Measurements from ENCODE around the gene FNIP1. TPM values are rescaled to one million over a fixed set of nuclear protein-coding genes. Genes with fewer than 3 reads are reported as not detected.
A peak's percentile ranks its signal among the peaks of the same experiment; 100 is the strongest.

Gene FNIP1
- total and polyA plus RNA-seq, 9 of the 15 experiments (the other 6 are each of a cell fraction or from before 2014, with no cell fraction given), result 5.0 to 32.8 (median 18.4) TPM

DNA sequence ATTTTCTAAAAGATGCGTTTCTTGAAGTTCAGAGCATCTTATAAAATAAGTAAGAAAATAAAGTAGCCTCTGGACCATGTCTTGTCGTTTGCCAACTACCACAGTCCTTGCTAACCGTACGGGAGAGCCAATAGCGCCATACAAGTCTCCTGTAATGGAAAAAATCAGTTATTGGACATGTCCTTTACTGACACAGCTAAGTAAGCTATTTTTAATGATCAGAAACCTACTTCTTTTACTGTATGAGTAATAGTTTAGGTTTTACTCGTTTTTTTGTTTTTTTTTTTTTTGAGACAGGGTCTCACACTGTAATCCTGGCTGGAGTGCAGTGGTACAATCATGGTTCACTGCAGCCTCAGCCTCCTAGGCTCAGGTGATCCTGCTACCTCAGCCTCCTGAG is 124.0 kb downstream of the FNIP1 start (continued):
- TF ChIP-seq BACH1 (tag; IDR thresholded peaks at IDR 0.05), result no peak

DNA sequence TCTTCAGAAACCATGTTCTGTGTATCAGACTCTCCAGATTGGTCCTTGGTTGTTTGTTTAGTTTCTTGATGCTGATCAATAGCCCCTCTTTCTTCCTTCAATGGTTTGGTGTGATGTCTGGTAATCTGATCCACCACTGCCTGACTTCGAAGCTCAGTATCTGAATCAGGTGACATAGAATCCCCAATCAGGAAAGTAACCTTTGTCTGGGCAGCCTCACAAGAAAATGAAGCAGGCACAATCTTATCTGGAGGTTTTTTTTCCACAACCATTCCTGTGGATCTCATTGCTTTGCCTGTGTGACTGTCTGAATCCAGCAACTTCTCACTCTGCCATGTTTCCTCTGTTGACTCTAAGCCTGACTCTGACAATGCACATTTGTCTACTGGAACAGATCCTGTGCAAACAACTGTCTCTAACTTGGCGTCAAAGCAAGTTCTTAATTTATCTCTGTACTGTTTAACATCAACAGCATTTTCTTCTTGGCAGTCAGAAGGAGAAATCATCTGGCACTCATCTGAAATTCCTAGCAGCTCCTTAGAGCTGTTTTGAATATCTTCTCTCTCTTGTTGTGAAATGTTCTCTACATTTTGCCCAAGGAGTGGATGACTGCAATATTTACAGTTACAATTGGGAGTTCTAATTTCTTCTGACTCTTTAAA is 124.7 kb downstream of the FNIP1 start:
- H3K4me3 ChIP-seq, result no peak overlapping the region
- DNase-seq (ENCODE audit: extremely low read depth in 1 of 4, low spot score in 3 of 4) (peak in 1 of 4 experiments; percentile 10), ATAC-seq (peak; percentile 69), FAIRE-seq (peak; percentile 23)
- no peak overlapping the region for H3K9ac ChIP-seq (ENCODE audit: insufficient read depth in 1 of 2, low read depth in 2 of 2, low read length in 2 of 2)
- H3K9me3 ChIP-seq (replicated peaks; ENCODE audit: control insufficient read depth, insufficient read depth, low read depth, low read length), result no peaks in the 10 kb centered on the region
- peaks cover 89% of the 10 kb centered on the region for H3K36me3 ChIP-seq (ENCODE audit: control insufficient read depth, insufficient read depth, low read length)
- no peak overlapping the region; the same call in 1 of the 2 replicates for H3K4me2 ChIP-seq (ENCODE audit: insufficient read depth, low read length)
- H3K4me1 ChIP-seq (replicated peaks in 1 of 2; ENCODE audit: control insufficient read depth in 2 of 2, insufficient read depth in 2 of 2, low read length in 2 of 2), result peaks cover 0 to 8% of the 10 kb centered on the region in 2 experiments; a peak in 2 of 5 replicates
- H3K9me1 ChIP-seq (ENCODE audit: control insufficient read depth, insufficient read depth, low read length), result no peaks in the 10 kb centered on the region
- BruUV-seq (replicated peaks), result no TSS peak
- no peaks in the 10 kb centered on the region for H4K20me1 ChIP-seq (replicated peaks; ENCODE audit: control insufficient read depth, insufficient read depth, low read length)
- peak overlapping the region; percentile 59; the same call in 2 of the 3 replicates for H3K27ac ChIP-seq (ENCODE audit: extremely low read depth, low read depth, low read length)
- CTCF ChIA-PET (ENCODE audit: low intra/inter-chr PET ratio), result no interaction called here
- H2AFZ ChIP-seq (ENCODE audit: low read depth, low read length), result no peak overlapping the region
- intact Hi-C loops (cut with micrococcal nuclease), result loop anchor here (10.0 kb wide), 2 partner anchors 123 to 333 kb away; partner anchors contain the start of gene FNIP1
- POLR2A ChIA-PET, result interaction anchor here (1.1 to 1.2 kb wide), 2 partner anchors 36 to 63 kb away, joined by 3 to 4 read pairs; no protein-coding TSS in a partner anchor
- WGBS (ENCODE audit: insufficient coverage, low coverage, missing lambda C conversion rate), result 24% methylated on average over 2 of the region's 2 CpGs
- in situ Hi-C loops (cut with MboI), result no loop called here
- H3K27me3 ChIP-seq (ENCODE audit: control insufficient read depth in 2 of 2, insufficient read depth in 2 of 2, low read length in 2 of 2), result no peaks in the 10 kb centered on the region
- no peaks in the 10 kb centered on the region for H3K79me2 ChIP-seq (ENCODE audit: control insufficient read depth, insufficient read depth, low read length)
- TF ChIP-seq ZBTB17 (CRISPR knock-in tag; IDR thresholded peaks at IDR 0.05), result no peak
- TF ChIP-seq, protein P1, sequence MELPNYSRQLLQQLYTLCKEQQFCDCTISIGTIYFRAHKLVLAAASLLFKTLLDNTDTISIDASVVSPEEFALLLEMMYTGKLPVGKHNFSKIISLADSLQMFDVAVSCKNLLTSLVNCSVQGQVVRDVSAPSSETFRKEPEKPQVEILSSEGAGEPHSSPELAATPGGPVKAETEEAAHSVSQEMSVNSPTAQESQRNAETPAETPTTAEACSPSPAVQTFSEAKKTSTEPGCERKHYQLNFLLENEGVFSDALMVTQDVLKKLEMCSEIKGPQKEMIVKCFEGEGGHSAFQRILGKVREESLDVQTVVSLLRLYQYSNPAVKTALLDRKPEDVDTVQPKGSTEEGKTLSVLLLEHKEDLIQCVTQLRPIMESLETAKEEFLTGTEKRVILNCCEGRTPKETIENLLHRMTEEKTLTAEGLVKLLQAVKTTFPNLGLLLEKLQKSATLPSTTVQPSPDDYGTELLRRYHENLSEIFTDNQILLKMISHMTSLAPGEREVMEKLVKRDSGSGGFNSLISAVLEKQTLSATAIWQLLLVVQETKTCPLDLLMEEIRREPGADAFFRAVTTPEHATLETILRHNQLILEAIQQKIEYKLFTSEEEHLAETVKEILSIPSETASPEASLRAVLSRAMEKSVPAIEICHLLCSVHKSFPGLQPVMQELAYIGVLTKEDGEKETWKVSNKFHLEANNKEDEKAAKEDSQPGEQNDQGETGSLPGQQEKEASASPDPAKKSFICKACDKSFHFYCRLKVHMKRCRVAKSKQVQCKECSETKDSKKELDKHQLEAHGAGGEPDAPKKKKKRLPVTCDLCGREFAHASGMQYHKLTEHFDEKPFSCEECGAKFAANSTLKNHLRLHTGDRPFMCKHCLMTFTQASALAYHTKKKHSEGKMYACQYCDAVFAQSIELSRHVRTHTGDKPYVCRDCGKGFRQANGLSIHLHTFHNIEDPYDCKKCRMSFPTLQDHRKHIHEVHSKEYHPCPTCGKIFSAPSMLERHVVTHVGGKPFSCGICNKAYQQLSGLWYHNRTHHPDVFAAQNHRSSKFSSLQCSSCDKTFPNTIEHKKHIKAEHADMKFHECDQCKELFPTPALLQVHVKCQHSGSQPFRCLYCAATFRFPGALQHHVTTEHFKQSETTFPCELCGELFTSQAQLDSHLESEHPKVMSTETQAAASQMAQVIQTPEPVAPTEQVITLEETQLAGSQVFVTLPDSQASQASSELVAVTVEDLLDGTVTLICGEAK (IDR thresholded peaks at IDR 0.05), result no peak
- TF ChIP-seq, protein P1 (CRISPR knock-in tag; IDR thresholded peaks at IDR 0.05), result no peak
- no peak for TF ChIP-seq NCOA6 (IDR thresholded peaks at IDR 0.05)
- TF ChIP-seq NFXL1 (CRISPR knock-in tag; IDR thresholded peaks at IDR 0.05), result no peak
- no peak for TF ChIP-seq SPI1 (IDR thresholded peaks at IDR 0.05; ENCODE audit: borderline replicate concordance, low read depth, low read length)
- TF ChIP-seq TARDBP (IDR thresholded peaks at IDR 0.05), result no peak
- TF ChIP-seq, protein P2, sequence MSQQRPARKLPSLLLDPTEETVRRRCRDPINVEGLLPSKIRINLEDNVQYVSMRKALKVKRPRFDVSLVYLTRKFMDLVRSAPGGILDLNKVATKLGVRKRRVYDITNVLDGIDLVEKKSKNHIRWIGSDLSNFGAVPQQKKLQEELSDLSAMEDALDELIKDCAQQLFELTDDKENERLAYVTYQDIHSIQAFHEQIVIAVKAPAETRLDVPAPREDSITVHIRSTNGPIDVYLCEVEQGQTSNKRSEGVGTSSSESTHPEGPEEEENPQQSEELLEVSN (IDR thresholded peaks at IDR 0.05; ENCODE audit: borderline replicate concordance in 1 of 2, extremely low read depth in 1 of 2, insufficient read depth in 1 of 2, insufficient read length in 1 of 2, low read depth in 1 of 2, low read length in 1 of 2, poor library complexity in 1 of 2, severe bottlenecking in 1 of 2), result no peak

Measured in K562 (cell line).